ENCODE data around the gene DDR1.
"Not testable (repeated sequence)": the region's sequence is repeated elsewhere in the genome, so short reads cannot be mapped to it uniquely, and the experiment has no call there.

DDR1 gene

GRCh38 chr6:30861257-30862048, 22.9 kb upstream of the DDR1 start:
- no peak overlapping the region for H3K4me3 ChIP-seq (ENCODE audit: control insufficient read depth, low read depth, low read length)
- no peak for DNase-seq (ENCODE audit: low read depth)
- TF ChIP-seq CTCF (conservative IDR thresholded peaks at IDR 0.05; ENCODE audit: control insufficient read depth, insufficient read depth, low read depth, low read length), result no peak

GRCh38 chr6:30862156-30862875, 22.0 kb upstream of the DDR1 start:
- TF ChIP-seq CTCF (conservative IDR thresholded peaks at IDR 0.05; ENCODE audit: control insufficient read depth, insufficient read depth, low read depth, low read length), result no peak
- no peak for DNase-seq (ENCODE audit: low read depth)
- no peak overlapping the region for H3K4me3 ChIP-seq (ENCODE audit: control insufficient read depth, low read depth, low read length)

- DNase-seq (ENCODE audit: low read depth), result no peak
- no peak overlapping the region for H3K4me3 ChIP-seq (ENCODE audit: control insufficient read depth, low read depth, low read length)
- no peak for TF ChIP-seq CTCF (conservative IDR thresholded peaks at IDR 0.05; ENCODE audit: control insufficient read depth, insufficient read depth, low read depth, low read length)
Measured at GRCh38 chr6:30864325-30864724, 20.0 kb upstream of the DDR1 start.

GRCh38 chr6:30869241-30869749, 15.0 kb upstream of the DDR1 start:
- not testable (repeated sequence) for H3K4me3 ChIP-seq (ENCODE audit: control insufficient read depth, low read depth, low read length); DNase-seq (ENCODE audit: low read depth)

- TF ChIP-seq CTCF (conservative IDR thresholded peaks at IDR 0.05; ENCODE audit: control insufficient read depth, insufficient read depth, low read depth, low read length), result no peak
- no peak overlapping the region for H3K4me3 ChIP-seq (ENCODE audit: control insufficient read depth, low read depth, low read length)
- DNase-seq (ENCODE audit: low read depth), result no peak
Measured at GRCh38 chr6:30870546-30870945, 13.8 kb upstream of the DDR1 start.

- no peak overlapping the region for H3K4me3 ChIP-seq (ENCODE audit: control insufficient read depth, low read depth, low read length)
- no peak for DNase-seq (ENCODE audit: low read depth)
- TF ChIP-seq CTCF (conservative IDR thresholded peaks at IDR 0.05; ENCODE audit: control insufficient read depth, insufficient read depth, low read depth, low read length), result no peak
Measured at GRCh38 chr6:30871592-30872183, 12.6 kb upstream of the DDR1 start.

- DNase-seq (ENCODE audit: low read depth), result no peak
- no peak for TF ChIP-seq CTCF (conservative IDR thresholded peaks at IDR 0.05; ENCODE audit: control insufficient read depth, insufficient read depth, low read depth, low read length)
- H3K4me3 ChIP-seq (ENCODE audit: control insufficient read depth, low read depth, low read length), result no peak overlapping the region
Measured at GRCh38 chr6:30873137-30873640, 11.1 kb upstream of the DDR1 start.

GRCh38 chr6:30873795-30874194, 10.5 kb upstream of the DDR1 start:
- H3K4me3 ChIP-seq (ENCODE audit: control insufficient read depth, low read depth, low read length); DNase-seq (ENCODE audit: low read depth): not testable (repeated sequence)
